Measurements from ENCODE around the gene GMEB2. TPM values are rescaled to one million over a fixed set of nuclear protein-coding genes. Genes with fewer than 3 reads are reported as not detected.
"Not testable (repeated sequence)": the region's sequence is repeated elsewhere in the genome, so short reads cannot be mapped to it uniquely, and the experiment has no call there.

The GMEB2 gene
- total RNA-seq, 1 experiment from 2014 or later: 19.7 TPM

DNA sequence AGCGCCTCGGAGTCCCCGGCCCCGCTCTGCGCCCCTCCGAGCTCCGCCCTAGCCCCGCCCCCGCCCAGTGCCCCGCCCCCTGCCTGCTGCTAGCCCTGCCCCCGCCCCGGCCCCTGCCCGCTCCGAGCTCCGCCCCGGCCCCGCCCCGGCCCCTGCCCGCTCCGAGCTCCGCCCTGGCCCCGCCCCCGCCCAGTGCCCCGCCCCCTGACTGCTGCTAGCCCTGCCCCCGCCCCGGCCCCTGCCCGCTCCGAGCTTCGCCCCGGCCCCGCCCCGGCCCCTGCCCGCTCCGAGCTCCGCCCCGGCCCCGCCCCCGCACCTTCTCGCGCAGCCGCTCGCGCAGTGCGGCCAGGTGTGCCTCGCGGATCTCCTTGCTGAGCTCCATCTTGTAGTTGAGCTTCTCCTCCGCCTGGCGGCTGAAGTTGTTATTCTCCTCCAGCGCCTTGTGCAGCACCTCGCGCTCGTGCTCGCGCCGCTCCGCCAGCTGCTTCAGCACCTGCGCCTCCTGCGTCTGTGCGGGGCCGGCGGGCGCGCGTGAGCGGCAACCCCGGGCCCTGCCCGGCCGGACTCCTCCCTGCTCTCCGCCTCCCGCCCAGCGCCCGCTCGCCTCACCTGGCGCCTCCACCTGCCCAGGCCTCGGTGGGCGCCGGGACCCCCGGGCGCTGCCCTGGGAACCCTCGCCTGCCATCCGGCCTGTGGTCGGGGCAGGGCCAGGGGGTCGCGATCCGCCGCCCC, 15.1 kb upstream of the GMEB2 start:
- peak; percentile 79 for DNase-seq (ENCODE audit: low spot score)
- in situ Hi-C loops (cut with HindIII; ENCODE audit: low sequenced_read_pairs): no loop called here

DNA sequence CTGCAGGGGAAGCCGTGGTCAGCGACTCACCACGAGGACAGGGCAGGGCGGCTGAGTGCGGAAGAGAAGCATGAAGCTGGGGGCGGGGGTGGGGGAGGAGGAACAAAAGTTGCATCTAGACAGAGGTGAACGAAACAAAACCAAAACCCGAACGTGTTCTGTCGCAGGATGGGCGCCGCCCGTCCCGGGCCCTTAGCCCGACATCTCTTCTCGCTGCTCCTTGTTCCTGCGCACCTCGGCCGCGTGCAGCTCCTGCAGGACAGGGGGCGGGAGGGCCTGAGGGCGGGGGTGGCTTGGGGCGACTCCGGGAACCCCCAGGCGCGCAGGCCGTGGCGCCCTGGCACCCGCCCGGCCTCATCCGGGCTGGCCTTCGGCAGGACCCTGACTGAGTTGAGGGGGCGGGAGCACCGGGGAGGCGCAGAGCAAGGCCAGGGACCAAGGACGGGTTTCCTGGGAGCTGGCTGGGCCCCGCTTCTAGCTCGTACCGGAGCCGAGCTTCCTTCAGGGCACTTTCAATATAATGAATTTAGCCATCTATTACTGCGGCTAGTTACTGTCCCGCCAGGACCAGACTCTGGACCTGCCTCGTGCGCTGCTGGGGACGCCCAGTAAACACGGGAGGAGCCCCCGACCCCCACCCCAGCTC, 14.4 kb upstream of the GMEB2 start:
- in situ Hi-C loops (cut with HindIII; ENCODE audit: low sequenced_read_pairs): no loop called here
- no peak for DNase-seq (ENCODE audit: low spot score)

DNA sequence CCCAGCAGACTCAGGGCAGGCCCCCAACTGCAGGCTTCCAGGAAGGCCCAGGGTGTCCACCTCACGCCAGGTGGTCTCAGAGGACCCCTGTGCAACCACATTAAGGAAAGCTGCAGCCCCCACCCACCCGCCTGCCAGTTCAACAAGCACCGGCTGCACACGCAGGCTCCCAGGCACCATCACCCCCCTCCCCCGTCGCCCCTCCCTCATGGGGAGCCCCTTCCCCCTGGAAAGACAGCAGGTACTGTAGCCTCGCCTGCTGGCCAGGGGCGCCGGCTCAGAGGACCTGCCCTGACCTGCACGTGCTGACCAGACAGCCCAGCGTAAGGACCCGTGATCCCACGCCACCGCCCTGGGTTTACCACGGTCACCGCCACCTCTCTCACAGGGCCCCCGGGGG, 13.8 kb upstream of the GMEB2 start:
- DNase-seq (ENCODE audit: low spot score); in situ Hi-C loops (cut with HindIII; ENCODE audit: low sequenced_read_pairs): not testable (repeated sequence)

DNA sequence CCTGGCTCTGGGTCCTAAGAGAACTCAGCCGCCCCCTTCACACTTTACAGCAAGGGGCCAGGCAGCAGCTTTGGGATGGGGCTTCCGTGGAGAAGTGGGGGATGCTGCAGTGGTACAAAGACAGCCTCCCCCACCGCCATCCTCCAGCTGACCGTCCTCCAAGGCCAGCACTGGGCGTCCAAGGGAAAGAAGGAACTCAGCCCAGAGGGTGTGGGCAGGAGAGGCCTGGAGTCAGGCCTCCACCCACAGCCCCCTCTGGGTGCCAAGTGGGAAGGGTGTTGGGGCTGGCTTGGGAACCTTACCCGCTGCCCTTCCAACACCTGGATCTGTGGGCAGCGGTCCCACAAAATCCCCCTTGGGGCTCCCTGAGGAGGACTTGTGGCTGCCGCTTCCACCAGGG, 13.2 kb upstream of the GMEB2 start:
- no peak for DNase-seq (ENCODE audit: low spot score)
- in situ Hi-C loops (cut with HindIII; ENCODE audit: low sequenced_read_pairs): no loop called here

DNA sequence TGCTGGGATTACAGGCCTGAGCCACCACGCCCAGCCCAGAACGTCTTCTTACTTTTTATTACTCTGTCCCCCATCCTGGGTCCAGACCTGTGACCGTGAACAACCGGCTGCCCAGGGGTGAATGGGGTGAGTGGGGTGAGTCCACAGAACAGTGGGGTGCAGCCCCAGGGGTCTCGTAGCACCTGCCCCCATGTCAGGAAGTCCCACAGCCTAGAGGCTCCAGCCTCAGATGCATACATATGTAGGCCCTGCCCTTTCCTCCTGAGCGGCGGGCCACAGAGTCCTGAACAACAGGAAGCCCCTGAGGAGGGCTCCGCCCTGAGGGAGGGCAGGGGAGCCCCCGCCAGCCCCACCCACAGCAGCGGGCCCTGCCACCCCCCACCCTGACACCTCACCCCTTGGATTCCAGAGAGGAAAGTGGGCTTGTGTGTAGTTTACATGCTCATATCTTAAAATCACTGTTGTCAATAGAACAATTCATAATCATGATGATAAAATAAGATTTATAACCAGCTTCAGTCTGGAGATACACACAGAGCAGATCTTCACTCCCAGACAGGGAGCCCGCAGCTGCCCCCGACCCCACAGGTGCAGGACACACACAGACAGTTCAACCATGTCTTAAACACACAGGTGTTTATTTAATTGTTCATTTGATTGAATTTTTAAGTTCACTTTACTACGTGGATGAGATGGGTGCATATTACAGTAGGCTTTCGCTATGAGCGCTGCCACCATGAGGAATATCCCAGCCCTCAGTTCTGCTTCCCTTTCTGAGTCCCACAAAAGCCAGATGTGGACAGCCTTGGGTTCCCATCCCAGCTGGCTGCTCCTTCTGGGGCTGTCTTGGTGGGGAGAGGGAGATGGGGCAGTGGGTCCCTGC, 12.4 kb upstream of the GMEB2 start:
- in situ Hi-C loops (cut with HindIII; ENCODE audit: low sequenced_read_pairs): no loop called here
- DNase-seq (ENCODE audit: low spot score): no peak

DNA sequence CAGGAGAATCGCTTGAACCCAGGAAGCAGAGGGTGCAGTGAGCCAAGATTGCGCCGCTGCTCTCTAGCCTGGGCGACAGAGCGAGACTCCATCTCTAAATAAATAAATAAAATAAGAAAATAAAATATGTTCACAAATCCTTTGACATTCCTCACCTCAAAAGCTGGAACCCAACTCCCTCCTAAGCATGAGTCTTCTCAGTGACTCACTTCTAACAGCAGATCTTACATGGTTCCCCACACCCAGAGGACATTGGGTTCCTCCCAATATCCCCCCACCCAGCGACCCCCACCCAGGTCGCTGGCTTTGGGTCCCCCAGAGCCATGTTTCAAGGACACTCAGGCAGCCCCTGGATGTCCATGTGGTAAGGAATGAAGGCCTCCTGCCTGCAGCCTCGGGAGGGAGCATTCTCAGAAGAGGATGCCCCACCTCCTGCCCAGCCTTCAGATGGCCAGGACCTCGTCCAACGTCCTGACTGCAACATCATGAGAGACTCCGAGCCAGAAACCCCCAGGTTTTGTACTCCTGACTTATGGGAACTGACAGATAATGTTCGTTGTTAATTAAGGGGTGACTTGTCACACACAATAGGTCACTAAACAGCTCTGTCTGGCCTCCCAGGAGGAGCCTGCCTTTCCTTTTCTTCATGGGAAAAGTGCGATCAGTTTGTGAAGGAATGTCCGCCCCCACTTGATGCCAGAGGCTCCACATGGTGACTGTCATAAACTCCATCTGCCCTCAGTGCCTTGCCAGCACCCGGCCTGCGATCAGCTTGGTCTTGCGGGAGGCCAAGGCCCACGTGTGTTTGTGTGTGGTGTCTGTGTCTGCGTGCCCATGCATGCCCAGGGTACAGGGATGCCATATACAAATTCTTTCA, 10.1 kb upstream of the GMEB2 start:
- in situ Hi-C loops (cut with HindIII; ENCODE audit: low sequenced_read_pairs): no loop called here
- DNase-seq (ENCODE audit: low spot score): peak; percentile 94

DNA sequence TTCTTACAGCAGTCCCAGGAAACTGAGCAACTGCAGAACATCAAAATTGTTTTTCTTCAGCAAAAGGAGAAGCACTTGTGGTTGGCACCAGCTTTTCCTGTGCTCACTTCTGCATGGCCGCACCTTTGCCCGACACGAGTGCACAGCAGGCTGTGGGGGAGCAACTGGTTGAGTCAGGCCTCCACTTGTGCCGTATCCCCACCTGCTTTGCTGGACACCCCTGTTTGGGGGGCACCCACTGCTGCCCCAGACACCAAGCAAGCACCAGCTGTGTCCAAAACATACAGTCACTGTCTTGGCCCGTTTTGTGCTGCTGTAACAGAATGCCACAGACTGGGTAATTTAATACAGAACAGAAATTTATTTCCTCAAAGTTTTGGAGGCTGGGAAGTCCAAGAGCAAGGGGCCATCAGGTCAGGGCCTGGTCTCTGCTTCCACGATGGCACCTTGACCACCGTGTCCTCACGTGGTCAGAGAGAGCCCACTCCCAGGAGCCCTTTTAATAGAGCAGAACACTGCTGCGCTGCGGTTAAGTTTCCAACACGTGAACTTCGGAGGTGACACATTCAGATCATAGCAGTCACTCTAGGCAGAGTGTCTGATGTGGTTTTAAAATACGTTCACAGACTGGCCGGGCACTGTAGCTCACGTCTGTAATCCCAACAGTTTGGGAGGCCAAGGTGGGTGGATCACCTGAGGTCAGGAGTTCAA, 8.7 kb upstream of the GMEB2 start:
- no peak for DNase-seq (ENCODE audit: low spot score)
- in situ Hi-C loops (cut with HindIII; ENCODE audit: low sequenced_read_pairs): no loop called here

DNA sequence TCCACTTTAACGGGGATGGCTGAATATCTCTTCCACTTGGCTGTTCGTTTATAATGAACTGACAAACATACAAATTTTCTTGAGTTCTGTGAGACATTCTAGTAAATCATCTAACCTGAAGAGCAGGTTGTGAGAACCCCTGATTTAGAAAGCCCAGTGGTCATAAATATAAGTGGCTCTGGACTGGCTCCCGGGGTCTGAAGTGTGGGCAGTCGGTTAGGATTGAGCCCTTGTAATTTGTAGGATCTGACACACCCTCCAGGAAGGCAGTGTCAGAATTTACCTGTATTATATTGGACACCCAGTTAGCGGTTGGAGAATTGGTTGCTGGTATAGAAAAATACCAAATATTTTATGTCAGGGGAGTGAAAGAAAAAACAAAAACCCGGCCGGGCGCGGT, 6.8 kb upstream of the GMEB2 start:
- in situ Hi-C loops (cut with HindIII; ENCODE audit: low sequenced_read_pairs): no loop called here
- no peak for DNase-seq (ENCODE audit: low spot score)

DNA sequence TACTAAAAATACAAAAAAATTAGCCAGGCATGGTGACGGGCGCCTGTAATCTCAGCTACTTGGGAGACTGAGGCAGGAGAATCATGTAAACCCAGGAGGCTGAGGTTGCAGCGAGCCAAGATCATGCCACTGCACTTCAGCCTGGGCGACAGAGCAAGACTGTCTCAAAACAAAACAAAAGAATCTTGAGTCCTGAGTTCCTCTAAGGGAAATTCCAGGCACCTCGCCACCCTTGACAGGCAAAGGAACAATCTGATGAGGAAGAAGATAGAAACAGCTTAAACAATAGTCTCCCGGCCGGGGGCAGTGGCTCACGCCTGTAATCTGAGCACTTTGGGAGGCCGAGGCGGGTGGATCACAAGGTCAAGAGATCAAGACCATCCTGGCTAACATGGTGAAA, 4.5 kb upstream of the GMEB2 start:
- in situ Hi-C loops (cut with HindIII; ENCODE audit: low sequenced_read_pairs); DNase-seq (ENCODE audit: low spot score): not testable (repeated sequence)

DNA sequence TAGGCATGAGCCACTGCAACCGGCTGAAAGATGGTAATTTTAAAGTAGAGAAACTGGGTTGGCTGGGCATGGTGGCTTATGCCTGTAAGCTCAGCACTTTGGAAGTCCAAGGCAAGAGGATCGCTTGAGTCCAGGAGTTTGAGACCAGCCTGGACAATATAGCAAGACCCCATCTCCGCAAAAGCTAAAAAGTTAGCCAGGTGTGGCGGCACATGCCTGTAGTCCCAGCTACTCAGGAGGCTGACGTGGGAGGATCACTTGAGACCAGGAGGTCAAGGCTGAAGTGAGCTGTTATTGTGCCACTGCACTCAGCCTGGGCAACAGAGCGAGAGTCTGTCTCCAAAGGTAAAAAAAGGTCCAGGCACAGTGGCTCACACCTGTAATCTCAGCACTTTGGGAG, 4.1 kb upstream of the GMEB2 start:
- in situ Hi-C loops (cut with HindIII; ENCODE audit: low sequenced_read_pairs): not testable (repeated sequence)

DNA sequence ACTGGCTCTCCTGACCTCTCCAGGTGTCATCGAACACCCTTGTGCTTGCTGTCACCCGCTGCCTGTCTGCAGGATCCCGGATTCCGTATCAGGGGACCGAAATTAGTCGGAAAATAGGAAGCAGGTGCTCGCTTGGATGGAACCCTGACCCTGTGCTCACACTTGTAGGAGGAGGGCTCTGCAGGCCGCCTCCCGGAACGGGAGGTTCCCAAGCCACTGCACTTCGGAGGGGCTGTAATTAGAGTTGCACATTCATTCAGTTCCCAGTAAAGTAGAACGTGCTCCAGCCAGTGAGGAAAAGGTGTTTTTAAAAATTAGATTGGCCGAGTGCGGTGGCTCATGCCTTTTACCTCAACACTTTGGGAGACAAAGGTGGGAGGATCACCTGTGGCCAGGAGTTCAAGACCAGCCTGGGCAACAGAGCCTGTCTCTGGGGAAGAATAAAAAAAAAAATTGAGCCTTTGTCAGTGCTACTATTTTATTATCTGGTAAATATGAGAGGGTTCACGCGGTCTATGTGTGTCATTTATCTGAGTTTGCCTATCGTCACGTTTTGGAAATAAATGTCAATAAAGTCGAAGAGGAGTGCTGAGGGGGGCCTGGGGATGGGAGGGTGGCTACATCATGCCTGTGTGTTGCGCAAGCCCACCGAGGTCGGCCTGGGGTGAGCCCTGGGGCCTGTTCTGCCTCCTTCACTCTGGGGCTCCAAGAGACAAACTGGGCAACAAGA, 1.5 kb upstream of the GMEB2 start:
- in situ Hi-C loops (cut with HindIII; ENCODE audit: low sequenced_read_pairs): no loop called here
- DNase-seq (ENCODE audit: low spot score): peak; percentile 84

More for the DNA sequence above, 4.1 kb upstream of the GMEB2 start:
- not testable (repeated sequence) for DNase-seq (ENCODE audit: low spot score)

DNA sequence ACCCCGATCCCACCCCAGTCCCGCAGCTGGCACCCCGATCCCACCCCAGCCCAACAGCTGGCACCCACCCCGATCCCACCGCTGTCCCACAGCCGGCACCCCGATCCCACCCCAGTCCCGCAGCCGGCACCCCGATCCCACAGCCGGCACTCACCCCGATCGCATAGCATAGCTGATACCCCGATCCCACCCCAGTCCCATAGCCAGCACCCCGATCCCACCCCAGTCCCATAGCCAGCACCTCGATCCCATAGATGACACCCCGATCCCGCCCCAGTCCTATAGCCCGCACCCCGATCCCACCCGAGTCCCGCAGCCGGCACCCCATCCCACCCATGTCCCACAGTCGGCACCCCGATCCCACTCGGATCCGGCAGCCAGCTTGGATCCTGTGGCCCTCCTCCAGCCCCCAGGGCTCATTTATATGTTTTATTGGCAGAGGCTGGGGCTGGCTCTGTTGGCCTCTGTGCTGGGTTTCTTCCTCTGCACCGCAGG, 897 bp upstream of the GMEB2 start:
- no peak for DNase-seq (ENCODE audit: low spot score)

DNA sequence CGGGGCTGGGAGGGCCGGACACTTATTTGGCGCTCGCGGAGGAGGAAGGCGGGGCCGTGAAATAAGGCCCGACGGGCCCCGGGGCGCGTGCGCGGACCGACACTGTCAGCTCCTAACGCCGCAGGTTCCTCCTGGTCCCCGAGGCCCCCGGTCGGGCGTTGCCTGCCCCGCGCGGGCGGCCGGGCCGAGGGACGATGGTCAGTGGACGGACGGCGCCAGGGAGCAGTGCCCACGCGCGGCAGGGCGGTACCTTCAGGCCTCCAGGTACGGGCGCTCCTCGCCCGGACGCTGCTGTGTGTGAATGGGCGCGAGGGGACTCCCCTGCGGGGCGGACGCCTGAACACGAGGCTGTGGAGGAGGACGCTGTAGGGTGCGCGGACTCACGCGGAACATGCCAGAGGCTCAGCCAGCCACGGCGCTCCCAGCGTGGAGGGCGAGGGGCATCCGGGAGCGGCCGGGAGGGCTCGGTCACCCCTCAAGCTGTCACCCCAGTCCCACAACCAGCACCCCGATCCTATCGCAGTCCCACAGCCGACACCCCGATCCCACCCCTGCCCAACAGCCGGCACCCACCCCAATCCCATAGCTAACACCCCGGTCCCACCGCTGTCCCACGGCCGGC, 339 bp upstream of the GMEB2 start:
- DNase-seq (ENCODE audit: low spot score): peak; percentile 87
- in situ Hi-C loops (cut with HindIII; ENCODE audit: low sequenced_read_pairs): no loop called here

More for the DNA sequence above, 897 bp upstream of the GMEB2 start:
- in situ Hi-C loops (cut with HindIII; ENCODE audit: low sequenced_read_pairs): no loop called here

DNA sequence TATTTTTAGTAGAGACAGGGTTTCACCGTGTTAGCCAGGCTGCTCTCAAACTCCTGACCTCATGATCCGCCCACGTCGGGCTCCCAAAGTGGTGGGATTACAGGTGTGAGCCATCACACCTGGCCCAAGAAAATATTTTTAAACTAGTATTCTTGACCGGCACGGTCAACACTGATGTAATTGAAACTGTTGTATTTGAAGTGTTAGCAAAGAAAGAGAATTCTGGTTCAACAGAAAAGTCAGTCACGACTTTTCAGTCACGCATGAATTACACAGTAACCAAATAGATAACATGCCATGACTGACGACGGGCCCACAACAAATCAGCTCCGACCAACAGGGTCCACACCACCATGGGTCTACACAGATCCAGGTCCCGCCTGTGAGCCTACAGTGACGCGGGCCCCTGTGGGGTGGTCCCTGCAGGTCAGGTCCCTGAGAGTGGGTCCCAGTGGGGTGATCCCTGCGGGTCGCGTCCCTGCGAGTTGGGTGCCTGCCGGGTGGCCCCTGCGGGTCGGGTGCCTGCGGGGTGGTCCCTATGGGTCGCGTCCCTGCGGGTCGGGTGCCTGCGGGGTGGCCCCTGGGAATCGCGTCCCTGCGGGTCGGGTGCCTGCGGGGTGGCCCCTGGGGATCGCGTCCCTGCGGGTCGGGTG, 1.0 kb downstream of the GMEB2 start:
- DNase-seq (ENCODE audit: low spot score): no peak
- in situ Hi-C loops (cut with HindIII; ENCODE audit: low sequenced_read_pairs): no loop called here

DNA sequence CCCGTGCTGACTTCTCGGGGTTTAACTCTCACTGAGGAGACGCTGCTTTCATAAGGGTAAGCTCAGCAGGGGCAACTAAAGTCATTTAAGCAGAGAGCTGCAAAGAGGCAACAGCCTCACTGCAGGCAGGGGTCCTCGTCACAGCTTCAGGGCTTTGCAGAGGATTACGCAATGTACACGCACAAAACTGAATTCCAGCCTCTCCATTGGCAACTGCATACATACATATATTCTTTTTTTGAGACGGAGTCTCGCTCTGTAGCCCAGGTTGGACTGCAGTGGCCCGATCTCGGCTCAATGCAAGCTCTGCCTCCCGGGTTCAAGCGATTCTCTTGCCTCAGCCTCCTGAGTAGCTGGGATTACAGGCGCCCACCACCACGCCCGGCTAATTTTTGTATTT, 2.4 kb downstream of the GMEB2 start:
- in situ Hi-C loops (cut with HindIII; ENCODE audit: low sequenced_read_pairs): no loop called here
- no peak for DNase-seq (ENCODE audit: low spot score)

DNA sequence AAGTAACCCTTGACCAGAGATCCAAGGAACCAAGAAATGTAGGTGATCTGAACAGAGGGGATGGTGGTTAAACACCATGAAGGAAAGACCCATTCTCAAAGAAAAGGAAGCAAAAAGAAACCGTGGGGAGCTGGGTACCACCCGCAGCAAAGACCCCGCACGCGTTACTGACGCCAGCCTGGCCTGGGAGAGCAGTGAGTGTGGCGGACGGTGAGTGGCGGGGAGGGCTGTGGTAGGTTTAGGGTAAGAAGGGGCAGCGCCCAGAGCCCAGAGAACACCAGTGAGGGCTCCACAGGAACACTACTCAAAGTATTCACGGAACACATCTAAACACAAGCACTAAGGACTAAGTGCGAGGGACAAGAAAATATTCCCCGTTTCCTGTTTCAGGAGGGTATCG, 4.2 kb downstream of the GMEB2 start:
- DNase-seq (ENCODE audit: low spot score): no peak
- in situ Hi-C loops (cut with HindIII; ENCODE audit: low sequenced_read_pairs): no loop called here

DNA sequence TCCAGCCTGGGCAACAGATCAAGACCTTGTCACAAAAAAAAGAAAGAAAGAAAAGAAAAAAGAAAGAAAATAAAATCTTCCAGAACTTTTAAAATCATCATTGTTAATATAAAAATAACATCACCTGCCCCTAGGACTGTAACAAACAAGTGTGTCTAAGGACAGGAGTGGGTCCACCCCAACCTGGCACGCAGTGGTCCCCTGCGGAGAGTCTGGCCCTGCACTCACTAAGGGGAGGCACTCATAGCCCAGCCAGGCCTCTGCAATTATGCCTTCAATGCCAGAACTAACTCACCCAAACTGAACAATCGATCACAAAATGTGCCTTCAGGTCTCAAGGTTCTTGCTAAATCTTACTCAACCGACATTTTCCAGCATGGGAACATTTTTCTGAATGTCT, 4.8 kb downstream of the GMEB2 start:
- DNase-seq (ENCODE audit: low spot score): no peak
- in situ Hi-C loops (cut with HindIII; ENCODE audit: low sequenced_read_pairs): no loop called here

Measured in G401 (cell line).